ENCODE measurements around the gene SLC31A1. TPM values are rescaled to one million over a fixed set of nuclear protein-coding genes. Genes with fewer than 3 reads are reported as not detected.

SLC31A1 gene
- total RNA-seq, 1 experiment from 2014 or later = 34.4 TPM

- H3K9ac ChIP-seq (ENCODE audit: extremely low read depth, insufficient read length, low read length) = no peak overlapping the region
- no peaks in the 10 kb centered on the region for H3K9me3 Mint-ChIP-seq
Measured at GRCh38 chr9:113210815-113211214, 10.5 kb upstream of the SLC31A1 start.

More at GRCh38 chr9:113210815-113211214, 10.5 kb upstream of the SLC31A1 start:
- H3K4me2 ChIP-seq (ENCODE audit: insufficient read depth, insufficient read length, low read length) = no peak overlapping the region
- no peaks in the 10 kb centered on the region for H3K79me2 ChIP-seq (ENCODE audit: insufficient read depth, low read length)
- H3K27ac ChIP-seq (ENCODE audit: insufficient read length, low read depth, low read length) = no peak overlapping the region
- H3K36me3 Mint-ChIP-seq (ENCODE audit: insufficient read depth in 1 of 3, low read depth in 3 of 3) = peaks cover 3 to 21% (median 12%) of the 10 kb centered on the region in 3 experiments; a peak in 6 of 7 replicates
- no peak overlapping the region for H2BK15ac ChIP-seq (ENCODE audit: low read depth, low read length)
- no peak overlapping the region for H3K56ac ChIP-seq (ENCODE audit: insufficient read length, low read depth, low read length)
- H4K20me1 ChIP-seq (ENCODE audit: control insufficient read depth, insufficient read depth, insufficient read length) = no peaks in the 10 kb centered on the region
- no peaks in the 10 kb centered on the region for H3K4me1 Mint-ChIP-seq
- no peak overlapping the region for H3K23ac ChIP-seq (ENCODE audit: insufficient read length, low read depth, low read length)
- H4K91ac ChIP-seq (ENCODE audit: insufficient read length, low read depth, low read length) = no peak overlapping the region
- H2BK20ac ChIP-seq (ENCODE audit: low read depth, low read length, poor library complexity, severe bottlenecking) = no peak overlapping the region
- no peak overlapping the region for H2AK5ac ChIP-seq (ENCODE audit: insufficient read length, low read length)
- no peak for TF ChIP-seq CTCF (conservative IDR thresholded peaks at IDR 0.05)
- WGBS (ENCODE audit: extremely low coverage, insufficient read length, low lambda C conversion rate) = no CpG with 5 or more reads among the region's 10 CpGs
- no peaks in the 10 kb centered on the region for H3K27me3 ChIP-seq (ENCODE audit: insufficient read depth, low read length)
- no peak overlapping the region for H4K5ac ChIP-seq (ENCODE audit: insufficient read length, low read depth, low read length)
- H2BK5ac ChIP-seq (ENCODE audit: insufficient read length, low read length) = no peak overlapping the region
- DNase-seq = no peak
- no peak overlapping the region for H2BK120ac ChIP-seq (ENCODE audit: low read depth, low read length, poor library complexity, severe bottlenecking)
- no peak overlapping the region for H4K8ac ChIP-seq (replicated peaks; ENCODE audit: insufficient read length, low read depth, low read length)
- no peak overlapping the region for H3T11ph ChIP-seq (ENCODE audit: low read length)
- H3K14ac ChIP-seq (ENCODE audit: insufficient read depth, low read length) = no peak overlapping the region
- no peaks in the 10 kb centered on the region for H3K79me1 ChIP-seq (ENCODE audit: insufficient read depth, low read depth, low read length, poor library complexity, severe bottlenecking)
- H3K4ac ChIP-seq (ENCODE audit: low read depth, low read length) = no peak overlapping the region
- H3K27me3 Mint-ChIP-seq (ENCODE audit: low read depth) = peaks cover 1% of the 10 kb centered on the region; the same call in 1 of the 2 replicates
- H3K27ac Mint-ChIP-seq = peak overlapping the region in 1 of 3 experiments; percentile 61; a peak in 1 of 7 replicates
- no peak overlapping the region for H2BK12ac ChIP-seq (ENCODE audit: insufficient read length, low read depth, low read length)
- H3K4me3 Mint-ChIP-seq = no peak overlapping the region
- no peak overlapping the region for H2AFZ ChIP-seq (ENCODE audit: low read length)
- no peaks in the 10 kb centered on the region for H3K9me3 ChIP-seq (ENCODE audit: control insufficient read depth, low read depth, low read length)
- no peaks in the 10 kb centered on the region for H3K23me2 ChIP-seq (ENCODE audit: insufficient read length, low read depth, low read length, poor library complexity, severe bottlenecking)
- H3K18ac ChIP-seq (ENCODE audit: insufficient read length, low read depth, low read length) = no peak overlapping the region
- no peaks in the 10 kb centered on the region for H3K4me1 ChIP-seq (ENCODE audit: insufficient read depth, low read length)

All from H9 (cell line).